ENCODE data around the gene PRDM16.

Gene PRDM16

GRCh38 chr1:3320246-3321152 is 251.5 kb downstream of the PRDM16 start:
- DNase-seq (ENCODE audit: low read depth in 2 of 2) = no peak

DNA sequence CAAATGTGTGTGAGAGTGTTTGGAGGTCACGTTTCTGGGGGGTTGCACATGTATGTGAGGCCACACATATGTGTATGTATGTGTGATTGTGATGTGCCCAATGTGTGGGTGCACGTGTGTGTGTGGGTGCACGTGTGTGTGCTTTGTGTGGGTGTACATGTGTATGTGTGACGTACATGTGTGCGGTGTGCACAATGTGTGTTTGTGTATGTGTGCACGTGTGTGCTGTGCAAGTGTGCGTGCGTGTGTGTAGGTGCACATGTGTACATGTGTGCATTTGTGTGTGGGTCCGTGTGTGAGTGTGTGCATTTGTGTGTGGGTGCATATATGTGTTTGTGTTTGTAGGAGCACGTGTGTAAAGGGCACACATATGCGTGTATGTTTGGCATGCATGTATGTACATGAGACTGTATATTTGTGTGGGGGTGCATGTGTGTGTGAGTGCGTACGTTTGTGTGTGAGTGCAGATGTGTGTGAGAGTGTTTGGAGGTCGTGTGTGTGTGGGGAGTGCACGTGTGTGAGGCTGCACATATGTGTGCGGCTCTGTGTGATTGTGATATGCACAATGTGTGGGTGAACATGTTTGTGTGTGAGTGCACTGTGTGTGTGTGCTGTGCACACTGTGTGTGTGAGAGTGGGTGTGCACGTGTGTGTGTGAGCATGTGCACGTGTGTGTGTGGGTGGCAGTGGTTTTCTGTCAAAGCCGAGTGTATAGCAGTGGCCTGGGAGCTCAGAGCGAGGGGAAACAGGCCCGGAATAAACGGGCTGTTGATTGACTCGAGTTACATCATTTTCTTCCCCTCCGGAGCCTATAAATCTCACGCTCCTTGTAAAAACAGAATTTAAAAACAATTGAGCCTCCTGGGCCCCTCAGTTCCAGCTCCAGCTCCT is 252.8 kb downstream of the PRDM16 start:
- DNase-seq (ENCODE audit: low read depth in 2 of 2) = no peak

- DNase-seq (ENCODE audit: low read depth in 2 of 2) = no peak
Measured at GRCh38 chr1:3322450-3323020, 253.5 kb downstream of the PRDM16 start.

- DNase-seq (ENCODE audit: low read depth in 2 of 2) = no peak
Measured at GRCh38 chr1:3323021-3323795, 254.2 kb downstream of the PRDM16 start.

DNA sequence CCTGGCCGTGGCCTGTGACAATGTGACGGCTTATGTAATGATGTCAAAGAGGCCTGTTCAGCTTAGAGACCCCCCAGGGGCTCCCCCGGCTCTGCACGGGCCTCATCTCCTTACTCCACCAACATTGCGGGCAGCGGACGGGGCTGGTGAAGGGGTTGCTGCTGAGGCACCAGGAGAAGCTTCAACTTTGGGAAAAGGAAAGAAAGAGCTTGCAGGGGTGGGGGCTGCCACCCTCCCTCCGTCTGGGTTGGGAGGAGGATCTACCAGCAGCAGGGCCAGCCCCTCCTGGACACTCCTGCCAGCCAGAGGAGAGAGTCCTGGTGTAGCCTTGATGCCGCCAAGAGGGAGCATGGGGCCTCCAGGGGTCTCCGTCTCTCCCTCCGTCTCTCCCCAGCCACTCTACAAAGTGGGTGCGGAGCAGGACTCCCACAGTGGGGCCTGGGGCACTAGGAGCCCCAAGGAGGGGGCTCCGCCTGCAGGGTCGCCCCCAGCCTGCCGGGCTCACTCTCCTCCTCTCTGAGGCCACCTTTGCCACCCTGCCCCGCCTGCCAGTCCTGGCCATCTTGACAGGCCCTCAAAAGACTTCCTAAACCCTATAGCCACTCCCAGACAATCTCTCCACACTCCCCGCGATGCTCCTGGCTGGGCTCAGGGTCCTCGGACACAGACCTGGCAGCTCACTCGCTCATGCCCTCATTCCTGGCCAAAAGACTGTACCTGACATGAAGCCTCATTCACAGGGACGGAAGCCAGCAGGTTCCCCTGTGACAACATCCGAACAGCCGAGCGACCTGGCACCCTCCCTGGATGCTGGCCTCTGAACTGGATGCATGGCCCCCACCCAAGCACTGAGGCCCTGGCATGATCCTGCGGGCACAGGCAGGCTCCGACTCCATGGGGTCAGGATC is 255.0 kb downstream of the PRDM16 start:
- DNase-seq (ENCODE audit: low read depth in 2 of 2) = no peak

- no peak for DNase-seq (ENCODE audit: low read depth in 2 of 2)
Measured at GRCh38 chr1:3324704-3325535, 255.9 kb downstream of the PRDM16 start.

DNA sequence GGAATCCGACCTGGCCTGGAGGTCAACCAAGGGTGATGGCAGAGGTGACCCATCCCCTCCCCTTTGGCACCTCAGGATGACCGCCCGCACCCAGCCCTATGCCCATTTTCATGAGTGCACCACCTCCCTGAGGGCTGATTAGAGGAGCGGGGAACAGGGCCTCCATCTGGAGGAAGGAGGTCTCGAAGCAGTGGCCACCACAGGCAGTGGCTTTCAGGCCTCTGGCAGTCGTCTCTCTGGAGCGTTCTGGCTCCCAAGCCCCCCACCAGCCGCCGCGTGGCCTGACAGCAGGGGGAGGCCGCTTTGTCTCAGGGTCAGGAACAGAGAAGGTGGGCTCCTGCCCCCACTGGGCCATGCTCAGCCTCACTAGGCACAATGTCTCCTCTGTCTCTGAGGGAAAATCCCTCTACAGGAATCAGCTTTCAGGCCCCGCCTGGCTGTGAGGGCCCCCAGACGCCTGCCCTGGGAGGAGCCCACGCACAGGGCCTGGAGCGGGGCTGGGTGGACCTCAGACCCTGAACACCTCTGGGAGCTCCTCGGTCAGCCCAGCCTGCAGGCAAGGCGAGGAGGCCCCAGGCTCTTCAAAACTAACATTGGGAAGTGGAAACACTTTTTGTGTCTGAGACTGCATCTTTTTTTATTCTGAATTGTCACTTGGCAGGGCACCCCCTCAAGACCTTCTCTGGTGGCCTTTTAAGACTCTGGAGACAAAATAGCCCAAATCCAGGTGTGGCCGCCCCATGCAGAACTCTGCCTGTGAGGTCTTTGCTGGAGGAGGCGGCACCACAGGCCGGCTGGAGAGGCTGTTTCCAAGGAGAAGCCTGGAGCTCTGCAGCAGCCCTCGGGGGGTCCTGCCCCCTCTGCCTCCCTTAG is 257.7 kb downstream of the PRDM16 start:
- DNase-seq (ENCODE audit: low read depth in 2 of 2) = no peak

- DNase-seq (ENCODE audit: low read depth in 2 of 2) = no peak
Measured at GRCh38 chr1:3327389-3327702, 258.3 kb downstream of the PRDM16 start.

DNA sequence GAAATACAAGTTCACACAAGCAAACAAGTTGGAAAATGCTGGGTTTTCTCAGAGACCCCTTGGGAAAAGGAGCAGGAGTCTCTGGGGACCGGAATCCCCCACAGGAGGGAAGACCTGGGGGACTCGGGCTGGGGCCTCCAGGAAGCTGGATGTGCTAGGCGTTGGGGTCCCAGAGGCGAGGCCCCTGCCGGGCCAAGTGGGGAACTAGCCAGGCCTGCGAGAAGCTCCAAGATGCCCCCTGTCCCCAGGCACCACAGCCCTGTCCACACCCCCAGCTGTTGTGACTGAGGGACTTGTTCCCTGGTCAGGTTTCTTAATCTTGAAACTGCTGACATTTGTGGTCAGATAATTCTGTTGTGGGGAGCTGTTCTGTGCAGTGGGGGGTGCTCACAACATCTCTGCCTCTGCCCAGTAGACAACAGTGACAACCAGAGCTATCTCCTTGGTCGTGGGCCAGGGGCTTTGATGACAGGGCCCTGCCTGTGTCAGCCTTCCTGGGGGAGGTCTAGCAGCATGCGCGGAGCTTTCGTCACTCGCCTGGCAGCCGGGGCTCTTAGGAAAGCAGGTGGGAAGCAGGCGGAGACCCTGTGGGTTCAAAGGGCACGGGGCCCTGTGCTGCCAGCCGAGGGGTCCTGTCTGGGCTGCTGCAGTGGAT is 259.1 kb downstream of the PRDM16 start:
- no peak for DNase-seq (ENCODE audit: low read depth in 2 of 2)

DNA sequence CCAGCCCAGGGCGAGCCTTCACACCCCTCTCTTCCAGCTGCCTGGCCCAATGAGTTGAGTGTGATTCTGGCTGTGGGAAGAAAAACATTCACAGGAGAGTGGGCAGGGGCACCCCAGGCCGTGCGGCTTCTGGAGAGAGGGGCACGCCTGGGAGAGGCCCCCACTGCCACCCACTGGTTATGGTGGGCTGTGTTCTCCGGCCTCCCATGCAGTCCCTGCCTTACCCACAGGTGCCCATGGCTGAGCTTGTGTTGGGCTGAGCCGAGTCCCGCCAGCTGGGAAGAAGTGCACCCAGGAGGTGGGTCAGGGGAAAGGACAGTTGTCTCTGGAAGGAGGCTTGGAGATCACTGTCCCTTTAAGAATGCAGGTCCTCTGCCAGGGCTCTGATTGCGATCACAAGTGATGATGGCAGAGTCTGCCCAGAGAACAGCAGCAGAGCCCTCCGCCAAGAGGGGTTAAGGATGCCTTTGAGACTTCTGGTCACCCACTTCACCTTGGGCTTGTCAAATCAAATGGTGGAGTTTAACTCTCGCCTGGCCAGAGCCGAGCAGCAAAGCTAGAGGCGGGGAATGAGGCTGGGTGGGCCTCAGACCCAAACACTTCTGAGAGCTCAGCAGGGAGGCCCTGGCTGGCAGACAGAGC is 260.8 kb downstream of the PRDM16 start:
- no peak for DNase-seq (ENCODE audit: low read depth in 2 of 2)

GRCh38 chr1:3330771-3331245 is 261.8 kb downstream of the PRDM16 start:
- no peak for DNase-seq (ENCODE audit: low read depth in 2 of 2)

DNA sequence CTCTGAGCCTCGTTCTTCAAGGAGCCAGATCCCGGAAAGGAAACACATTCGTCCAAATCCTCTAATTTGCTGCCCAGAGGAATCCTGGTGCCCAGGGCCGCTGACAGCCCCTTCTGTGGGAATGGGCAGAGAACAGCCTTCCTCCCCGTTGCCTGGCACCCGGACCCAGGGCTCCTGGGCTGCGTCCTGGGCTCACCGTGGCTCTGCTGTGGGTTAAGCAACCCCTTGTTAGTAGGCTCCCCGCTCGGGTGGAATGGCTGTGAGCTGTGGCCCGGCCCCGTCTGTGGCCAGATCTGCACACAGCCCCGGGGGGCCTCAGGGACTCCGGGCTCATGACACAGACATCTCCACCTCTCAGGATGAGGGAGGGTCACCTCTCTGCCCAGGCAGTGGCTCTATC is 262.6 kb downstream of the PRDM16 start:
- DNase-seq (ENCODE audit: low read depth in 2 of 2) = no peak

GRCh38 chr1:3332043-3332442 is 263.0 kb downstream of the PRDM16 start:
- no peak for DNase-seq (ENCODE audit: low read depth in 2 of 2)

DNA sequence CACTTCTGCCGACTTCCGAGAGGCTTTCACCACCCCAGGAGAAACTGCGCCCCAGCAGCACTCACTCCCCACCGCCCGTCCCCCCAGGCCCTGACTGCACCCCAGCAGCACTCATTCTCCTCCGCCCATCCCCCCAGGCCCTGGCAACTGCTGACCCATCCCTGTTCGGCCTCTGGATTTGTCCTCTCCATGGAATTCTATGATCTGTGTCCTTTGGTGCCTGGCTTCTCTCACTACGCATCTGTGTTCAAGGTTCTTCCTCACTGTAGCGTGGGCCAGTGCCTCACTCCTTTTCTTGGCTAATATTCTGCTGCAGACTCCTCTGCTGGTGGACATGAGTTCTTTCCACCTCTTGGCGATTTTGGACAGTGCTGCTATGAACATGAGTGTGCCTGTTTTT is 263.7 kb downstream of the PRDM16 start:
- no peak for DNase-seq (ENCODE audit: low read depth in 2 of 2)

GRCh38 chr1:3333903-3334302 is 264.9 kb downstream of the PRDM16 start:
- DNase-seq (ENCODE audit: low read depth in 2 of 2) = no peak

GRCh38 chr1:3334366-3334765 is 265.4 kb downstream of the PRDM16 start:
- DNase-seq (ENCODE audit: low read depth in 2 of 2) = no peak

DNA sequence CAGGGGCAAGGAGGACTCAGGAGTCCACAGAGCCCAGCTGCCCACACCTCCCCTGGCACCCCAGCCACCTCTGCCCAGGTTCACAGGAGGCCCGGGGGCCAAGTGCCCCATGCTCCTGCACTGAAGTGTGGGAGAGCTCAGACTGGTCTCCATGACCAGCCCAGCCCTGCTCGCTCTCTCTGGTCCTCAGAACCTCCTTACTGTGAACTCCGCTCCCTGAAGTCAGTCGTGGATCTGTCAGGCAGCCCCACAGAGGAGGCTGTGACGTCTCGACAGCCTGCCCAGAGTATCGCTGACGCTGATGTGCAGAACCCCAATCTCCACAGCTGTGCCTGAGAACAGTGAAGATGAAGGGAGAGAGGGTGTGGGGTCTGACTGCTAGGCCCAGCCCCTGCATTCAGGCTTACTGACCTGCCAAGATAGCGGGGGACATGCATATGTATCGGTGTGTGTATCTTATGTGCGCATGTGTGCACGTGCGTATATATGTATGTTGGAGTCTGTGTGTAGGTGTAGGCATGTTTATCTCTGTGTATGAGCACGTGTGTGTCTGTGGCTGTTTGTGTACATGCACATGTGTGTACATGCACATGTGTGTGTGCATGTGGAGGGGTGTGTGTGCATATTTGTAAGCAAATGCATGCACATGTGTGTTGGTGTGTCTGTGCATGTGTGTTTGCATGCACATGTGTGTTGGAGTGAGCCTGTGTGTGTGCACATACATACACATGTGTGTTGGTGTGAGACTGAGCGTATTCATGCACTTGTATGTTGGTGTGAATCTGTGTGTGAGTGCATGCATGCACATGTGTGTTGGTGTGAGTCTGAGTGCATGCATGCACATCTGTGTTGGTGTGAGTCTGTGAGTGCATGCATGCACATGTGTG is 267.0 kb downstream of the PRDM16 start:
- DNase-seq (ENCODE audit: low read depth in 2 of 2) = no peak

Data from stimulated activated CD8-positive, alpha-beta memory T cell treated with anti-CD3 and anti-CD28 coated beads, Interleukin-15, amount 100 ng/mL, for 4 hours (primary cell).